GM12878 (cell line): Measurements from ENCODE around the gene OGFOD3. TPM values are rescaled to one million over a fixed set of nuclear protein-coding genes. Genes with fewer than 3 reads are reported as not detected.

Experiments
- polyA plus RNA-seq, 11 experiments: library from polyadenylated mRNA; depleted of rRNA in 4 of 11; unstranded in 6 of 11; stranded (reverse) in 5 of 11; fragments of >200 nt; fragmentation: Nextera tagmentation in 4 of 11; fragmentation: Illumina TruSeq in 1 of 11; extraction: Ambion mirVana in 4 of 11; extraction: Trizol in 1 of 11; gene quantifications; 1 replicate in 1 of 11; 2 replicates in 10 of 11; pipeline versions ENCODE4 v1.2.1 to v1.2.3, GENCODE V29; 2011 to 2016; ENCODE audit warnings: inconsistent platforms in 2 of 11, missing spikeins in 2 of 11, low read depth in 1 of 11
- small RNA-seq: library from RNA; depleted of rRNA; stranded (forward); fragments of <200 nt; gene quantifications from one replicate; pipeline ENCODE3, GENCODE V24; 2014
- total RNA-seq, 4 experiments: library from RNA; depleted of rRNA in 3 of 4; stranded (reverse); fragments of >200 nt in 3 of 4; fragmentation: Illumina TruSeq in 1 of 4; extraction: Trizol in 1 of 4; gene quantifications; 2 replicates each; pipeline versions ENCODE4 v1.2.1 to v1.2.3, GENCODE V29; 2013 to 2021

Gene OGFOD3
- total and polyA plus RNA-seq, 10 of the 15 experiments (the other 5 are each of a cell fraction or from before 2014, with no cell fraction given) = 0.48 to 28.4 (median 18.3) TPM

Small RNA genes lying within 50 kb of the gene (small RNA-seq; reads per million reads assigned to genes)
- gene RF00019 = not detected

Other genes starting within 250 kb of the OGFOD3 start
Only the 7 nearest of the 12 such genes appear.
- gene CD7, start 101.0 kb downstream of the OGFOD3 start, total RNA-seq (2014; rRNA removed) = not detected in 2 replicates
- not detected in 2 replicates for gene CD7, start 101.0 kb downstream of the OGFOD3 start, total RNA-seq (2014; rRNA removed; fragmentation: Illumina TruSeq; extraction: Trizol)
- 0.33 TPM in 1 of 2 replicates, not detected in the other for gene CD7, start 101.0 kb downstream of the OGFOD3 start, total RNA-seq (2021)
- not detected in 2 replicates for gene CD7, start 101.0 kb downstream of the OGFOD3 start, polyA plus RNA-seq (2011; rRNA removed)
- gene CD7, start 101.0 kb downstream of the OGFOD3 start, polyA plus RNA-seq (2014; fragmentation: Illumina TruSeq; extraction: Trizol) = not detected in 2 replicates
- gene CD7, start 101.0 kb downstream of the OGFOD3 start, polyA plus RNA-seq (2014; fragmentation: Nextera tagmentation; extraction: Ambion mirVana) = not detected
- 0.60 TPM in 1 of 2 replicates, not detected in the other for gene CD7, start 101.0 kb downstream of the OGFOD3 start, polyA plus RNA-seq (2014; rRNA removed)
- gene CD7, start 101.0 kb downstream of the OGFOD3 start, polyA plus RNA-seq (2016; fragmentation: Nextera tagmentation; extraction: Ambion mirVana) = not detected
- not detected in 2 replicates for gene SECTM1, start 84.8 kb downstream of the OGFOD3 start, total RNA-seq (2014; rRNA removed)
- not detected in 2 replicates for gene SECTM1, start 84.8 kb downstream of the OGFOD3 start, total RNA-seq (2014; rRNA removed; fragmentation: Illumina TruSeq; extraction: Trizol)
- 0.08 TPM in 1 of 2 replicates, not detected in the other for gene SECTM1, start 84.8 kb downstream of the OGFOD3 start, total RNA-seq (2021)
- 0.12 TPM in 1 of 2 replicates, not detected in the other for gene SECTM1, start 84.8 kb downstream of the OGFOD3 start, polyA plus RNA-seq (2011; rRNA removed)
- gene SECTM1, start 84.8 kb downstream of the OGFOD3 start, polyA plus RNA-seq (2014; fragmentation: Illumina TruSeq; extraction: Trizol) = 0.10 TPM in 1 of 2 replicates, not detected in the other
- not detected for gene SECTM1, start 84.8 kb downstream of the OGFOD3 start, polyA plus RNA-seq (2014; fragmentation: Nextera tagmentation; extraction: Ambion mirVana)
- 0.11 TPM in 1 of 2 replicates, not detected in the other for gene SECTM1, start 84.8 kb downstream of the OGFOD3 start, polyA plus RNA-seq (2014; rRNA removed)
- under 1 TPM in 1 of 2 experiments, not detected in 1; 0.13 TPM for gene SECTM1, start 84.8 kb downstream of the OGFOD3 start, polyA plus RNA-seq (2016; fragmentation: Nextera tagmentation; extraction: Ambion mirVana)
- 0.11 TPM in 1 of 2 replicates, not detected in the other for gene TEX19, start 59.3 kb downstream of the OGFOD3 start, total RNA-seq (2014; rRNA removed)
- 0.14 and 0.22 TPM in 2 replicates for gene TEX19, start 59.3 kb downstream of the OGFOD3 start, total RNA-seq (2014; rRNA removed; fragmentation: Illumina TruSeq; extraction: Trizol)
- gene TEX19, start 59.3 kb downstream of the OGFOD3 start, total RNA-seq (2021) = 0.19 TPM in 1 of 2 replicates, not detected in the other
- 0.26 and 0.27 TPM in 2 replicates for gene TEX19, start 59.3 kb downstream of the OGFOD3 start, polyA plus RNA-seq (2011; rRNA removed)
- 0.09 TPM in 1 of 2 replicates, not detected in the other for gene TEX19, start 59.3 kb downstream of the OGFOD3 start, polyA plus RNA-seq (2014; fragmentation: Illumina TruSeq; extraction: Trizol)
- under 1 TPM in 1 of 2 experiments, not detected in 1; 0.03 TPM for gene TEX19, start 59.3 kb downstream of the OGFOD3 start, polyA plus RNA-seq (2014; fragmentation: Nextera tagmentation; extraction: Ambion mirVana)
- 0.05 and 0.32 TPM in 2 replicates for gene TEX19, start 59.3 kb downstream of the OGFOD3 start, polyA plus RNA-seq (2014; rRNA removed)
- under 1 TPM in 1 of 2 experiments, not detected in 1; 0.13 TPM for gene TEX19, start 59.3 kb downstream of the OGFOD3 start, polyA plus RNA-seq (2016; fragmentation: Nextera tagmentation; extraction: Ambion mirVana)
- 0.11 TPM in 1 of 2 replicates, not detected in the other for gene UTS2R, start 46.8 kb downstream of the OGFOD3 start, total RNA-seq (2014; rRNA removed)
- not detected in 2 replicates for gene UTS2R, start 46.8 kb downstream of the OGFOD3 start, total RNA-seq (2014; rRNA removed; fragmentation: Illumina TruSeq; extraction: Trizol)
- gene UTS2R, start 46.8 kb downstream of the OGFOD3 start, total RNA-seq (2021) = 0.36 and 1.1 TPM in 2 replicates
- 0.04 TPM in 1 of 2 replicates, not detected in the other for gene UTS2R, start 46.8 kb downstream of the OGFOD3 start, polyA plus RNA-seq (2011; rRNA removed)
- not detected in 2 replicates for gene UTS2R, start 46.8 kb downstream of the OGFOD3 start, polyA plus RNA-seq (2014; fragmentation: Illumina TruSeq; extraction: Trizol)
- not detected for gene UTS2R, start 46.8 kb downstream of the OGFOD3 start, polyA plus RNA-seq (2014; fragmentation: Nextera tagmentation; extraction: Ambion mirVana)
- gene UTS2R, start 46.8 kb downstream of the OGFOD3 start, polyA plus RNA-seq (2014; rRNA removed) = 0.12 and 0.30 TPM in 2 replicates
- gene UTS2R, start 46.8 kb downstream of the OGFOD3 start, polyA plus RNA-seq (2016; fragmentation: Nextera tagmentation; extraction: Ambion mirVana) = not detected
- 10.8 and 12.7 TPM in 2 replicates for gene HEXD, start 239 bp downstream of the OGFOD3 start, total RNA-seq (2014; rRNA removed)
- 5.8 and 6.4 TPM in 2 replicates for gene HEXD, start 239 bp downstream of the OGFOD3 start, total RNA-seq (2014; rRNA removed; fragmentation: Illumina TruSeq; extraction: Trizol)
- gene HEXD, start 239 bp downstream of the OGFOD3 start, total RNA-seq (2021) = 15.9 and 16.4 TPM in 2 replicates
- gene HEXD, start 239 bp downstream of the OGFOD3 start, polyA plus RNA-seq (2011; rRNA removed) = 5.1 and 7.6 TPM in 2 replicates
- 5.0 and 6.3 TPM in 2 replicates for gene HEXD, start 239 bp downstream of the OGFOD3 start, polyA plus RNA-seq (2014; fragmentation: Illumina TruSeq; extraction: Trizol)
- 1 to 10 TPM; 1.6 to 1.9 TPM for gene HEXD, start 239 bp downstream of the OGFOD3 start, polyA plus RNA-seq (2014; fragmentation: Nextera tagmentation; extraction: Ambion mirVana)
- 21.9 and 24.2 TPM in 2 replicates for gene HEXD, start 239 bp downstream of the OGFOD3 start, polyA plus RNA-seq (2014; rRNA removed)
- 1 to 10 TPM; 4.9 to 8.7 TPM for gene HEXD, start 239 bp downstream of the OGFOD3 start, polyA plus RNA-seq (2016; fragmentation: Nextera tagmentation; extraction: Ambion mirVana)
- gene CYBC1, start 32.2 kb upstream of the OGFOD3 start, total RNA-seq (2014; rRNA removed) = 119 and 141 TPM in 2 replicates
- gene CYBC1, start 32.2 kb upstream of the OGFOD3 start, total RNA-seq (2014; rRNA removed; fragmentation: Illumina TruSeq; extraction: Trizol) = 93.1 and 97.9 TPM in 2 replicates
- gene CYBC1, start 32.2 kb upstream of the OGFOD3 start, total RNA-seq (2021) = 156 and 159 TPM in 2 replicates
- 101 and 125 TPM in 2 replicates for gene CYBC1, start 32.2 kb upstream of the OGFOD3 start, polyA plus RNA-seq (2011; rRNA removed)
- 81.7 and 120 TPM in 2 replicates for gene CYBC1, start 32.2 kb upstream of the OGFOD3 start, polyA plus RNA-seq (2014; fragmentation: Illumina TruSeq; extraction: Trizol)
- gene CYBC1, start 32.2 kb upstream of the OGFOD3 start, polyA plus RNA-seq (2014; fragmentation: Nextera tagmentation; extraction: Ambion mirVana) = 1 to 10 TPM; 4.2 to 8.5 TPM
- gene CYBC1, start 32.2 kb upstream of the OGFOD3 start, polyA plus RNA-seq (2014; rRNA removed) = 162 and 194 TPM in 2 replicates
- 100 to 1,000 TPM; 150 to 157 TPM for gene CYBC1, start 32.2 kb upstream of the OGFOD3 start, polyA plus RNA-seq (2016; fragmentation: Nextera tagmentation; extraction: Ambion mirVana)
- gene NARF, start 40.2 kb upstream of the OGFOD3 start, total RNA-seq (2014; rRNA removed) = 35.5 and 44.1 TPM in 2 replicates
- gene NARF, start 40.2 kb upstream of the OGFOD3 start, total RNA-seq (2014; rRNA removed; fragmentation: Illumina TruSeq; extraction: Trizol) = 29.2 and 29.4 TPM in 2 replicates
- gene NARF, start 40.2 kb upstream of the OGFOD3 start, total RNA-seq (2021) = 65.3 and 65.8 TPM in 2 replicates
- gene NARF, start 40.2 kb upstream of the OGFOD3 start, polyA plus RNA-seq (2011; rRNA removed) = 120 and 138 TPM in 2 replicates
- 22.4 and 42.7 TPM in 2 replicates for gene NARF, start 40.2 kb upstream of the OGFOD3 start, polyA plus RNA-seq (2014; fragmentation: Illumina TruSeq; extraction: Trizol)
- 10 to 100 TPM; 16.7 to 27.4 TPM for gene NARF, start 40.2 kb upstream of the OGFOD3 start, polyA plus RNA-seq (2014; fragmentation: Nextera tagmentation; extraction: Ambion mirVana)
- gene NARF, start 40.2 kb upstream of the OGFOD3 start, polyA plus RNA-seq (2014; rRNA removed) = 50.9 and 56.1 TPM in 2 replicates
- 100 to 1,000 TPM; 115 to 126 TPM for gene NARF, start 40.2 kb upstream of the OGFOD3 start, polyA plus RNA-seq (2016; fragmentation: Nextera tagmentation; extraction: Ambion mirVana)